Loucy (cell line): ENCODE measurements around the gene SLC30A3.

Experiments
- H2AFZ ChIP-seq: fragments of 200-600 bp; sonication (generic); 2 replicates; pipeline ENCODE4 v1.6.0; 2016; ENCODE audit warnings: antibody characterized with exemption, mild to moderate bottlenecking, low read length, moderate library complexity
- H3F3A ChIP-seq: fragments of 200-600 bp; 2 replicates; pipeline ENCODE4 v1.6.0; 2016; ENCODE audit warnings: antibody characterized with exemption, low read depth, mild to moderate bottlenecking
- H3K27me3 ChIP-seq: fragments of 200-600 bp; sonication (generic); 2 replicates; pipeline ENCODE4 v1.6.1; 2014; ENCODE audit warnings: low read length, mild to moderate bottlenecking; ENCODE audit not compliant: insufficient read depth, poor library complexity, severe bottlenecking
- H3K36me3 ChIP-seq: fragments of 200-600 bp; sonication (generic); 2 replicates; pipeline ENCODE4 v1.6.1; 2016; ENCODE audit warnings: low read length; ENCODE audit not compliant: insufficient read depth
- H3K4me1 ChIP-seq: fragments of 200-600 bp; sonication (generic); 2 replicates; pipeline ENCODE4 v1.5.1; 2014; ENCODE audit warnings: low read length, mild to moderate bottlenecking; ENCODE audit not compliant: insufficient read depth, poor library complexity, severe bottlenecking
- H3K4me2 ChIP-seq: fragments of 200-600 bp; sonication (generic); 2 replicates; pipeline ENCODE4 v1.6.0; 2014; ENCODE audit warnings: antibody characterized with exemption, low read length, low read depth, mild to moderate bottlenecking; ENCODE audit not compliant: poor library complexity, severe bottlenecking
- H3K4me3 ChIP-seq: fragments of 200-600 bp; sonication (generic); 2 replicates; pipeline ENCODE4 v1.5.1; 2014; ENCODE audit warnings: low read length, mild to moderate bottlenecking, mixed read lengths; ENCODE audit not compliant: poor library complexity, severe bottlenecking
- H3K79me2 ChIP-seq: fragments of 200-600 bp; sonication (generic); 2 replicates; pipeline ENCODE4 v1.6.1; 2014; ENCODE audit warnings: low read length; ENCODE audit not compliant: insufficient read depth
- H3K9ac ChIP-seq: fragments of 200-600 bp; sonication (generic); 2 replicates; pipeline ENCODE4 v1.6.0; 2014; ENCODE audit warnings: mild to moderate bottlenecking, low read depth, low read length, moderate library complexity; ENCODE audit not compliant: poor library complexity, severe bottlenecking
- H3K9me2 ChIP-seq: fragments of 200-600 bp; sonication (generic); replicated peaks from 2 replicates; pipeline ENCODE4 v1.6.1; 2016; ENCODE audit warnings: low read depth, low read length, mixed read lengths
- H3K9me3 ChIP-seq: fragments of 200-600 bp; sonication (generic); 2 replicates; pipeline ENCODE4 v1.6.1; 2014; ENCODE audit warnings: mild to moderate bottlenecking, antibody characterized with exemption, low read length, low read depth; ENCODE audit not compliant: insufficient read depth
- H4K20me1 ChIP-seq: fragments of 200-600 bp; sonication (generic); 2 replicates; pipeline ENCODE4 v1.6.0; 2014; ENCODE audit warnings: antibody characterized with exemption, low read length, mild to moderate bottlenecking; ENCODE audit not compliant: insufficient read depth, poor library complexity, severe bottlenecking
- CTCF ChIP-seq: fragments of 200-600 bp; sonication (generic); conservative IDR thresholded peaks from 2 replicates; pipeline ENCODE4 v1.5.1; 2014; ENCODE audit warnings: mild to moderate bottlenecking, antibody characterized with exemption, low read length
- EZH2phosphoT487 ChIP-seq: fragments of 200-600 bp; IDR thresholded peaks from 2 replicates; pipeline ENCODE4 v1.6.1; 2018; ENCODE audit warnings: antibody characterized with exemption, mild to moderate bottlenecking, moderate library complexity, borderline replicate concordance

The SLC30A3 gene

GRCh38 chr2:27308359-27308881, 45.6 kb upstream of the SLC30A3 start, which contains the start of gene UCN:
Gene UCN (minus strand): TSS chr2:27308445. CDS start chr2:27307895, 550 bp downstream.
- no peak within 1 kb of the TSS for H3K9ac ChIP-seq
- no peaks in the 10 kb centered on the region for H3K9me2 ChIP-seq
- no peak within 1 kb of the TSS for H3K4me3 ChIP-seq
- H3K4me1 ChIP-seq: no peaks in the 10 kb centered on the region
- no peaks in the 10 kb centered on the region for H4K20me1 ChIP-seq
- TF ChIP-seq EZH2phosphoT487: no peak
- no peak for TF ChIP-seq CTCF
- no peaks in the 10 kb centered on the region for H3K9me3 ChIP-seq
- no peaks in the 10 kb centered on the region for H3K79me2 ChIP-seq
- no peak within 1 kb of the TSS for H2AFZ ChIP-seq
- H3K4me2 ChIP-seq: no peak within 1 kb of the TSS
- no peaks in the 10 kb centered on the region for H3K27me3 ChIP-seq
- no peaks in the 10 kb centered on the region for H3K36me3 ChIP-seq
- H3F3A ChIP-seq: no peaks in the 10 kb centered on the region

- H3K9me3 ChIP-seq: no peaks in the 10 kb centered on the region
- no peaks in the 10 kb centered on the region for H3K79me2 ChIP-seq
- H3K36me3 ChIP-seq: no peaks in the 10 kb centered on the region
- no peaks in the 10 kb centered on the region for H3K4me1 ChIP-seq
- H3K9me2 ChIP-seq: no peaks in the 10 kb centered on the region
- no peak for TF ChIP-seq CTCF
- no peak for TF ChIP-seq EZH2phosphoT487
- H4K20me1 ChIP-seq: no peaks in the 10 kb centered on the region
- H2AFZ ChIP-seq: no peak overlapping the region
- H3F3A ChIP-seq: no peaks in the 10 kb centered on the region
- H3K9ac ChIP-seq: no peak overlapping the region
- no peak overlapping the region for H3K4me2 ChIP-seq
- no peak overlapping the region for H3K4me3 ChIP-seq
- no peaks in the 10 kb centered on the region for H3K27me3 ChIP-seq
Observed at GRCh38 chr2:27307545-27308358, 44.9 kb upstream of the SLC30A3 start.

- Histone ChIP-seq H3K36me3 (no peaks in the 10 kb centered on the region), H3K9me3 (no peaks in the 10 kb centered on the region), H3K4me2 (no peak overlapping the region), H3K9me2 (no peaks in the 10 kb centered on the region), H3K27me3 (no peaks in the 10 kb centered on the region), H3F3A (no peaks in the 10 kb centered on the region), H3K79me2 (no peaks in the 10 kb centered on the region), H3K9ac (no peak overlapping the region), H2AFZ (no peak overlapping the region), H3K4me1 (no peaks in the 10 kb centered on the region), H4K20me1 (no peaks in the 10 kb centered on the region), H3K4me3 (no peak overlapping the region)
- no peak for TF ChIP-seq EZH2phosphoT487
- no peak for TF ChIP-seq CTCF
Observed at GRCh38 chr2:27307287-27307544, 44.4 kb upstream of the SLC30A3 start.
